Amniotic stem cell (primary cell): ENCODE data around the gene ELP2.
A peak's percentile ranks its signal among the peaks of the same experiment; 100 is the strongest.
"Not testable (repeated sequence)": the region's sequence is repeated elsewhere in the genome, so short reads cannot be mapped to it uniquely, and the experiment has no call there.

Experiments
- DNase-seq: peaks from one replicate; lab custom pipeline; 2025; lab: John Stamatoyannopoulos, UW

Gene ELP2

GRCh38 chr18:36129300-36130038 lies at the start of gene ELP2, which contains the start of gene SLC39A6:
Gene ELP2 (plus strand): TSS chr18:36129899. CDS start chr18:36129934, 35 bp downstream.
Gene SLC39A6 (minus strand): TSS chr18:36129340. CDS start chr18:36127007, 2,333 bp downstream.
- peak; percentile 95 for DNase-seq

- DNase-seq = not testable (repeated sequence)
Measured at GRCh38 chr18:36081118-36081517, 48.6 kb upstream of the ELP2 start.

- no peak for DNase-seq
Measured at GRCh38 chr18:36083729-36084128, 46.0 kb upstream of the ELP2 start.

DNA sequence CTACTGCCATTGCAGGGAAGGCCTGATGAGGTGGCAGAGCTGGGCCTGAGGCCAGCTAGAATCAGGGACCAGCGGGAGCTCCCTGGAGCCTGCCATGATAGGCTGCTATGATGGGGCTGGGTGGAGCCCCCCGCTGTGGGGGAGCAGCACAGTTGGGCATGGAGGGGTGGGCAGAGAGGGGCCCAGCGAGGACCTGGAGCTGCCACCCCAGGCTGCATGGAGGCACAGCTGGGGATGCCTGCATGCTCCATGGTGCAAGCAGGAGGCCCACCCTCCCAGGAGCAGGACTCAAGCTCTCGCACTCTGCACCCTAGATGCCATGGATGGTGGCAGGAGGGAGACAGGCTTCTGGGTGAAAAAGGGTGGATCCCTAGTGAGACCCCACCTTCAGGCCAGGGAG lies 44.5 kb upstream of the ELP2 start:
- no peak for DNase-seq

DNA sequence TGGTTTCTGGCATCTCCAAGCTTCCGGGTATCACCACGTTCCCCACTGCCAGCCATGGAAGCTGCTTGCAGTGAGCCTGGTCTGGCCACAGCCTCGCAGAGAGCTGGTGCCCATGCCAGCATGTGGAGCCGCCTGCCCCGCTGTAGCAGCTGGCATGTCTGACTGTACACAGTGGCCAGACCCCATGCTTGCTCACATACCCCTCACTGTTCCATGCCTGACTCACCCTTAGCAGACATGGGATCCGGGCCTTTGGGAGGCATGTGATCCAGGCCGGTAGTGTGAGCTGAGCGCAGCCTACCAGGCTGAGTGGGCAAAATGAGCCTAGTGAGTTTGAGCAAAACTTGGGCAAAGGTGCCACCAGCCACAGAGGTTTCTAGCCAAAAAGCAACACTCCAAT lies 43.5 kb upstream of the ELP2 start:
- DNase-seq = no peak

GRCh38 chr18:36088256-36088655 lies 41.4 kb upstream of the ELP2 start:
- no peak for DNase-seq

GRCh38 chr18:36089001-36089400 lies 40.7 kb upstream of the ELP2 start:
- DNase-seq = no peak

DNA sequence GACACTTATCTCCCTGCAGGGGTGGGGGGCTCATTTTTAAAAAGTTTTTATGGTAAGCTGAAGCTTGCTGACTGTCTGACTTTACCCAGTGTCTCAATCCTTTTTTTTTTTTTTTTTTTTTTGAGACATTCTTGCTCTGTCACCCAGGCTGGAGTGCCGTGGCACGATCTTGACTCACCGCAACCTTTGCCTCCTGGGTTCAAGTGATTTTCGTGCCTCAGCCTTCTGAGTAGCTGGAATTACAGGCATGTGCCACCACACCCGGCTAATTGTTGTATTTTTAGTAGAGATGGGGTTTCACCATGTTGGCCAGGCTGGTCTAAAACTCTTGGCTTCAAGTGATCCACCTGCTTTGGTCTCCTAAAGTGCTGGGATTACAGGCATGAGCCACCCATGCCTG lies 37.6 kb upstream of the ELP2 start:
- not testable (repeated sequence) for DNase-seq

GRCh38 chr18:36094431-36094830 lies 35.3 kb upstream of the ELP2 start:
- no peak for DNase-seq

DNA sequence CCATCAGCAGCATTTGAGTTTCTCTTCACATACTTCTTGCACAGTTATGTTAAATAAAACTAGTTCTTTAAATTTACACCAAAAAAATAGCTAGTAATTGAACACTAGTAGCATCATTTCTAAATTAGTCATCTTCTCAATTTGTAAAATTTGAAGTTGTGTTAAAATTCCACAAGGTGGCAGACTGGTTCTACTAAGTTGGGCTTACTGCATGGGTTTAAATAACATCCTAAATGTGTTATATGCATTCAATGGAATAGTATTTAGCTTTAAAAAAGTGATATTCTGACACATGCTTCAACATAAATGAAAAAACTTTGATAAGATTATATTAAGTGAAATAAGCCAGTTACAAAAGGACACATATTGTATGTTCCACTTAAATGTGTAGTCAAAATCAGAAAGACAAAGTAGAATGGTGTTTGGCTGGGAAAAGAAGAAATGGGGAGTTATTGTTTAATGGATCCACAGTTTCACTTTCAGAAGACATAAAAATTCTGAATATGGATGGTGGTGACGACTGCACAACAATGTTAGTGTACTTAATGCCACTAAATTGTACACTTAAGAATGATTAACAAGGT lies 33.7 kb upstream of the ELP2 start:
- DNase-seq = peak; percentile 55

DNA sequence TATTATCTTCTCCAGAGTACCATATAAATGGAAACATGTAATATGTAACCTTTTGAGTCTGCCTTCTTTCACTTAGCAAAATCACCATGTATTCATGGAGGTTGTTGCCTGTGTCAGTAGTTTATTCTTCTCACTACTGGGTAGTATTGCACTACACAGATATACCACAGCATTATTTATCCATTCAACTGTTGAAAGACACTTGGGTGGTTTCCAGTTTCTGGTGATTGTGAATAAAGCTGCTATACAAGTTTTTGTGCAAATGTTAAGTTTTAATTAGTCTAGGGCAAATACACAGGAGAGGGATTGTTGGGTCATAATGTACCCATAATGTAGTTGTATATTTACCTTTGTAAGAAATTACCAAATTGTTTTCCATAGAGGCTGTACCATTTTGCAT lies 32.7 kb upstream of the ELP2 start:
- no peak for DNase-seq

GRCh38 chr18:36099311-36099710 lies 30.4 kb upstream of the ELP2 start:
- no peak for DNase-seq

GRCh38 chr18:36101943-36102342 lies 27.8 kb upstream of the ELP2 start:
- DNase-seq = no peak

- DNase-seq = no peak
Measured at GRCh38 chr18:36104749-36105148, 24.9 kb upstream of the ELP2 start.

- DNase-seq = no peak
Measured at GRCh38 chr18:36107477-36107876, 22.2 kb upstream of the ELP2 start.

DNA sequence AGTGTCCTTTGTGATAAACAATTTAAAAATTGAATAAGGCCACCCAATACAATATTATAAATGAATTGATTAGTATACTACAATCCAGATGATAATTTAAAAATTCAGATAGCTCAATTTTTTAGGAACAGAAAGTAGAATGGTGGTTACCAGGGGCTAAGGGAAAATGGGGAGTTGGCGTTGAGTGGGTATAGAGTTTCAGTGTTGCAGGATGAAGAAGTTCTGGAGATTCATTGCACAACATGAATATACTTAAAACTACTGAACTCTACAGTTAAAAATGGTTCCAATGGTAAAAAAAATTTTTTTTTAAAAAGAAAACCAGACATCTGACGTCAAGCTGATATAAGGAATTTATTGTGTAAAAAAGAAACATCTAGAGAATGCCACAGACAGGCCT lies 21.5 kb upstream of the ELP2 start:
- no peak for DNase-seq

DNA sequence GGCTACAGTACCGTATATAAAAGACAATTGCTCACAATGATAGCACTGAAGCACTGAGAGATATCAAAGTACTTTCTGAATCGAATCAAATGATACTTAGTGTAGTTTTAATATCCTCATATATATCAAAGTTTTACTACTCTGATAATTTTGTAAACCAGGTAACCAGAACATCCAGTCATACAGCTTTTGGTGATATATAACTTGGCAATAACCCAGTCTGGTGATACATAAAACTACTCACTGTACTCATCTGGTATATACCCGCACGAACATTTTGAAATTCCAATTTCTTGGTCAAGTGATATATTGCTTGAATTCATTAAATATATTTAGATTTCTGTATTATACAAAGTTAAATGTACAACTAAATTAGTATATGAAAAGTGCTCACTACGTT lies 21.1 kb upstream of the ELP2 start:
- no peak for DNase-seq

GRCh38 chr18:36109737-36110136 lies 20.0 kb upstream of the ELP2 start:
- DNase-seq = no peak

GRCh38 chr18:36112302-36112701 lies 17.4 kb upstream of the ELP2 start:
- DNase-seq = no peak

- no peak for DNase-seq
Measured at GRCh38 chr18:36114251-36114650, 15.4 kb upstream of the ELP2 start.

DNA sequence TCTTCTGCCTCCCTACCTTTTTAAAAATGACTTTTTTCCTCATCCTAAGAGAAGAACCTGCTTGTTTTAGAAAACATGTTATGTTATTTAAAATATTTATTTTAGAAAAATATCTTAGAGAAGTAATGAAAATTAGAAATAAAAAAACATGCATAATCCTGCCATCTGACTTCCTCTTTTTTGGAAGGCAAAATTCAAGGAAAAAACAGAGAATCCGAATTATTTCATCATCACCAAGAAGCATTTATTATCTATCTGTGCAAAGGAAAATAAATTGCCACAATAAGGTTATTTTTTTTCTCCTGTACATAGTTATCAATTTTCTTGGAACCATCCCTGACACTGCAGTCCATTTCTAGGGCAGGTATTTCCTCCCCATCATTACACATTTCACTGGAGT lies 15.0 kb upstream of the ELP2 start:
- no peak for DNase-seq

DNA sequence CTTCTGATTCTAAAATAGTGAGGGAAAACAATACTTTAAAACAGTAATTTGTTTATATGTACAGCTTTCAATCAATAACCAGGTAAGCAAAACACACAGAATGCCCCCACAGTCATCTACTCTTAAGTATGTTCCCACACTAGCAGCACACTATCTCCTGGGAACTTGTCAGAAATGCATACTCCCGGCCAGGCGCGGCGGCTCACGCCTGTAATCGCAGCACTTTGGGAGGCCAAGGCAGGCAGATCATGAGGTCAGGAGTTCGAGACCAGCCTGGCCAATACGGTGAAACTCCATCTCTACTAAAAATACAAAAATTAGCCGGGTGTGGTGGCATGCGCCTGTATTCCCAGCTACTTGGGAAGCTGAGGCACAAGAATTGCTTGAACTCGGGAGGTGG lies 12.9 kb upstream of the ELP2 start:
- DNase-seq = not testable (repeated sequence)

GRCh38 chr18:36120297-36120696 lies 9.4 kb upstream of the ELP2 start:
- no peak for DNase-seq

DNA sequence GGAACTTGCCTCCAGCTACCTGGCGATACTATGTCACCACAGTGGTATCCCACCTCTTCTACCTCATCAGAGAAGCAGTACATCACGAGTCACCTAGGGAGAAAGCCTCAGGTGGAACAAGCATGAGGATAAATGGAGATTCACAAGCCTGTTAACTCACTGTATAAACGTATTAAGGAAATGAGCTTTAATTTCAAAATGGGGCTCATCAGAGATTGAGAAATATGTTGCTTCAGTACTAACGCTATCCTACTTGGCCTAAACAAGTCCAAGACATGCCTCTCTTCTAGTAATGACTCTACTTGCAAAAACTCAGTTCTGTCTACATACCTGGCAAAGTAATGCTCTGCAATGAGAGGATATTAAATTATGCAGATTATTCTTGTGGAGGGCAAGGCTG lies 4.9 kb upstream of the ELP2 start:
- no peak for DNase-seq
